ENCODE measurements around the gene LINC01488.

LINC01488 gene

DNA sequence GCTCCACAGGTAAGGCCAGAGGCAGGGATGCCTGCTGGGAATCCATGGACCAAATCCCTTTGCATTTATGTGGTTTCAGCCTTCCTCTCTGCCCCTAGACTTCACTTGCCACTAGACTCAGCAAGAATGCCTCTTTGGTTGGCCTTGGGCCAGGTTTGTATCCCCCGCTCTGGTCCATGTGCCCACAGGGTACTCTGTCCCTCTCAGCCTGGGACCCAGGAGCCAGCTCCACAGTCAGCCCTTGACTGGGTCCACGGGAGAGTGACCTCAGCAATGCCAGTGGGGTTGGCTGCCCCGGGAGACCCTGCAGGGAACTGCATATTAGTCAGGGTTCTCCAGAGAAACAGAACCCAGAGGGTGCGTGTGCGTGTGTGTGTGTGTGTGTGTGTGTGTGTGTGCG, 28.3 kb upstream of the LINC01488 start:
- Histone ChIP-seq H3K36me3 (no peaks in the 10 kb centered on the region), H3K9me3 (no peaks in the 10 kb centered on the region), H3K4me1 (peaks cover 20% of the 10 kb centered on the region), H3K27me3 (no peaks in the 10 kb centered on the region), H3K4me3 (ENCODE audit: low read depth, low read length) (no peak overlapping the region)
- TF ChIP-seq, protein P1, sequence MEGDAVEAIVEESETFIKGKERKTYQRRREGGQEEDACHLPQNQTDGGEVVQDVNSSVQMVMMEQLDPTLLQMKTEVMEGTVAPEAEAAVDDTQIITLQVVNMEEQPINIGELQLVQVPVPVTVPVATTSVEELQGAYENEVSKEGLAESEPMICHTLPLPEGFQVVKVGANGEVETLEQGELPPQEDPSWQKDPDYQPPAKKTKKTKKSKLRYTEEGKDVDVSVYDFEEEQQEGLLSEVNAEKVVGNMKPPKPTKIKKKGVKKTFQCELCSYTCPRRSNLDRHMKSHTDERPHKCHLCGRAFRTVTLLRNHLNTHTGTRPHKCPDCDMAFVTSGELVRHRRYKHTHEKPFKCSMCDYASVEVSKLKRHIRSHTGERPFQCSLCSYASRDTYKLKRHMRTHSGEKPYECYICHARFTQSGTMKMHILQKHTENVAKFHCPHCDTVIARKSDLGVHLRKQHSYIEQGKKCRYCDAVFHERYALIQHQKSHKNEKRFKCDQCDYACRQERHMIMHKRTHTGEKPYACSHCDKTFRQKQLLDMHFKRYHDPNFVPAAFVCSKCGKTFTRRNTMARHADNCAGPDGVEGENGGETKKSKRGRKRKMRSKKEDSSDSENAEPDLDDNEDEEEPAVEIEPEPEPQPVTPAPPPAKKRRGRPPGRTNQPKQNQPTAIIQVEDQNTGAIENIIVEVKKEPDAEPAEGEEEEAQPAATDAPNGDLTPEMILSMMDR (IDR thresholded peaks at IDR 0.05; ENCODE audit: low read depth, low read length) = no peak
- no peak for DNase-seq

DNA sequence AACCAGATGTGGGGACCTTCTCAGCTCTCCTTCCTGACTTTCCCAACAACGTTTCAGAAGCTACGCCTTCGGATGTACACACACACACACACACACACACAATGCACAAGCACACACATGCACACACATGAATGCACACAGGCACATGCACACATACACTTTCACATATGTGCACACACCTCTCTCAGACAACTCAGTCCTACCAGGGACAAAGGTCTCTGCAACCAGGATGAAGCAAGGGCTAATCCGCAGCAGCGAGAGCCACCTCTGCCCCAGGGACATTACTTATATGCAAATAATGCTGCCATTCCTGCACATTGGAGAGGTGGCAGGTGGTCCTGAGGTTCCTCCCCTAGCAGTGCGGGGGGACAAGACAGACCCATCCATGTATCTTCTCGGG, 27.4 kb upstream of the LINC01488 start:
- H3K36me3 ChIP-seq = no peaks in the 10 kb centered on the region
- no peak overlapping the region for H3K4me3 ChIP-seq (ENCODE audit: low read depth, low read length)
- peaks cover 15% of the 10 kb centered on the region for H3K4me1 ChIP-seq
- TF ChIP-seq, protein P1 (IDR thresholded peaks at IDR 0.05; ENCODE audit: low read depth, low read length) = no peak
- DNase-seq = no peak
- H3K9me3 ChIP-seq = no peaks in the 10 kb centered on the region
- H3K27me3 ChIP-seq = no peaks in the 10 kb centered on the region

DNA sequence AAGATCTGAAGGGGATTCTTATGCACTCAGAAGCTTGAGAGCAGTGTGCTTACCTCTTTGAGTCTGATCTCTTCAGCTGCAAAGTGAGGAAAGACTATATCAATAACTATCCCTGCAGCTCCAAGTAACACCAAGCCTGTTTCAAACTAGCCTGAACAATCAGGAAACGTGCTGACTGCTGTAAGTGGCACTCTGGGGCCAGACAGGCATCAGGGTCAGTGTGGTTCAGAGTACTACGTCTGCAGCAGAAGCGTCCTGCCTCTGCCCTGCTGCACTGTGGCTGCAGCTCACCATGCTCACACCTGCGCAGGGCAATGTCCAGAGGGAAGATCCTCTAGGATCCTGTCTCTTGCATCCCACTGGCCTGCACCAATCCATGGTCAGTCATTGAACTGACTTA, 25.5 kb upstream of the LINC01488 start:
- DNase-seq = no peak
- TF ChIP-seq, protein P1 (IDR thresholded peaks at IDR 0.05; ENCODE audit: low read depth, low read length) = no peak
- H3K4me1 ChIP-seq = no peaks in the 10 kb centered on the region

DNA sequence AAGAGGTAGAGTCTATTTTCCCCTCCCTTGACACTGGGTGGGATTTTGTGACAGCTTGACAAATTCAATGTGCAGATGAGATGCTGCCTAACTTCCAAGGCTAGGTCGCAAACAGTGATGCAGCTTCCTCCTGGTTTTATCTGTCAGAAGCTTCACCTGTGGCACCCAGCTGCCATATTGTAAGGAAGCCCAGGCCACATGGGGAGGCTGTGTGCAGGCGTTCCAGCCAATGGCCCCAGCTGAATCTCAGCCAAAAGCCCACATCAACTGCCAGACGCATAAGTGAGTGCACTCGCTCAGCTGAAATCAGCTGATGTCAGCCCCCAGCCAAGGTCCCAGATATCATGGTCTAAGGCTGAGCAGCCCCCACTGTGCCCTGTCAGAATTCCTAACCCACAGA, 24.8 kb upstream of the LINC01488 start:
- Histone ChIP-seq H3K4me1 (no peaks in the 10 kb centered on the region), H3K27me3 (no peaks in the 10 kb centered on the region), H3K4me3 (ENCODE audit: low read depth, low read length) (no peak overlapping the region), H3K36me3 (no peaks in the 10 kb centered on the region), H3K9me3 (no peaks in the 10 kb centered on the region)
- no peak for DNase-seq
- TF ChIP-seq, protein P1 (IDR thresholded peaks at IDR 0.05; ENCODE audit: low read depth, low read length) = no peak

More for the DNA sequence above, 25.5 kb upstream of the LINC01488 start:
- no peak overlapping the region for H3K4me3 ChIP-seq (ENCODE audit: low read depth, low read length)
- H3K36me3 ChIP-seq = no peaks in the 10 kb centered on the region
- H3K27me3 ChIP-seq = no peaks in the 10 kb centered on the region
- H3K9me3 ChIP-seq = no peaks in the 10 kb centered on the region

DNA sequence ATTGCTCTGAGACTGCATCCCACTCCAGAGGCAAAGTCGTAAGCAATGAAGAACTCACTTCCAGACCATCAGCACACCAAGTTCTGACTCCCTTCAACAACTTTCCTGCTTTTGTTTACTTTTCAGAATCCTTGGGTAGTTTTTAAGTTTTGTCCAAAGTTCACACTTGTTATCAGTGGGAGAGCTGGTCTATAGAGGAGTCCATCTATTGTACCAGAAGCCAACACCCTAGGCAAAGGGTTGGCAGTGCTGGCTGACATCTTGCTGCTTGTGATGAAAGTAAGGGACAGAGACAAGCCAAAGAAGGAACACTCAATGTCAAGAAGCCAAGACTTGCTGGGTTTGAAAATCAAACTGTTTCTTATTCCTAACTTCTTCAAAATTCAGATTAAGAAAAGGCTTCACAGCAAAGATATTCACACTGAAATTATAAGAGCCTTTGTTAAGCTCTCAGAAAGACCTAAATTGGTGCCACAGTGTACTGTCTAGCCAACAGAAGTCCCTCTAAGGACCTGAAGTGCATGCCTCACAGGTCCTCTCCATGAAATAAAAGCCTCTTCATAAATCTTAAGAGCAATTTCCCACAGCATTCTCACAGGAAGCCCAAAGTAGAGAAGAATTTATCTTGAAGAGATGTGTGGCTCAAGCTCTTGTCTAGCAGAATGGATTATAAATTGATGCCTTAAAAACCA, 21.5 kb upstream of the LINC01488 start:
- no peak for DNase-seq
- Histone ChIP-seq H3K27me3 (no peaks in the 10 kb centered on the region), H3K4me1 (no peaks in the 10 kb centered on the region), H3K4me3 (ENCODE audit: low read depth, low read length) (no peak overlapping the region), H3K36me3 (no peaks in the 10 kb centered on the region), H3K9me3 (no peaks in the 10 kb centered on the region)
- TF ChIP-seq, protein P1 (IDR thresholded peaks at IDR 0.05; ENCODE audit: low read depth, low read length) = no peak

DNA sequence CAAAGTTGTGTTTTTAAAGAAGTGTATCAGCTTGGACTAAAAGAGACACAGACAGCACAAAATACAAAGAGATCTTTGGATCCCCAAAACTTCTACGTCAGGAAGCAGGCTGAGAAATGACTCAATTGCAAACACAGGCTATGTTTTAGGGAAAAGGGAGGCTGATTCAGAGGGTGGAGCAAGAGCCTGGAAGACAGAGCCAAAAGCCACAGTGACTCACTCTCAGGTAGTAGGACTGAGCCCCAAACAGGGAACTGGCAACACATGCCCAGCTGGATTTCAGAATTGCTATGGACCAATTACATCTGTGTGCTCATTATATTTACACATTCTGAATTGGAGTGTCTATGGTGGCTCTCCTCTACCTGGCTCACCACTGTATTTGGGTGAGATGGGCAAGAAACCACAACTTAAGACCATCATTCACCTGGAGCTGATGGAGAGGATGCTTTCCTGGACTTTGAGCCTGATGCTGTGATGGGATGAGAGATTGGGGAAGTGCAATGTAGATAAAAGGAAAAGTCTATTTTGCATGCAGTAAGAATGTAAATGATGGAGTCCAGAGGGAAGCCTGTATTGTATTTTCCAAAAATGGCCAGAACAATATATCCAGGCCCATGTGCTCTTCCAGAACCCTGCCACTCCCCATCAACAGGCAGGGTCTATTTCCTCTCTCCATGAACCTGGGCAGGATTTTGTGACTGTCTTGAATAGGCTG, 20.8 kb upstream of the LINC01488 start:
- no peaks in the 10 kb centered on the region for H3K4me1 ChIP-seq
- no peaks in the 10 kb centered on the region for H3K27me3 ChIP-seq
- TF ChIP-seq, protein P1 (IDR thresholded peaks at IDR 0.05; ENCODE audit: low read depth, low read length) = no peak
- H3K36me3 ChIP-seq = no peaks in the 10 kb centered on the region
- H3K4me3 ChIP-seq (ENCODE audit: low read depth, low read length) = no peak overlapping the region
- no peaks in the 10 kb centered on the region for H3K9me3 ChIP-seq
- DNase-seq = no peak
